ENCODE data around the gene GOLPH3L.
"Not testable (repeated sequence)": the region's sequence is repeated elsewhere in the genome, so short reads cannot be mapped to it uniquely, and the experiment has no call there.

Gene GOLPH3L

DNA sequence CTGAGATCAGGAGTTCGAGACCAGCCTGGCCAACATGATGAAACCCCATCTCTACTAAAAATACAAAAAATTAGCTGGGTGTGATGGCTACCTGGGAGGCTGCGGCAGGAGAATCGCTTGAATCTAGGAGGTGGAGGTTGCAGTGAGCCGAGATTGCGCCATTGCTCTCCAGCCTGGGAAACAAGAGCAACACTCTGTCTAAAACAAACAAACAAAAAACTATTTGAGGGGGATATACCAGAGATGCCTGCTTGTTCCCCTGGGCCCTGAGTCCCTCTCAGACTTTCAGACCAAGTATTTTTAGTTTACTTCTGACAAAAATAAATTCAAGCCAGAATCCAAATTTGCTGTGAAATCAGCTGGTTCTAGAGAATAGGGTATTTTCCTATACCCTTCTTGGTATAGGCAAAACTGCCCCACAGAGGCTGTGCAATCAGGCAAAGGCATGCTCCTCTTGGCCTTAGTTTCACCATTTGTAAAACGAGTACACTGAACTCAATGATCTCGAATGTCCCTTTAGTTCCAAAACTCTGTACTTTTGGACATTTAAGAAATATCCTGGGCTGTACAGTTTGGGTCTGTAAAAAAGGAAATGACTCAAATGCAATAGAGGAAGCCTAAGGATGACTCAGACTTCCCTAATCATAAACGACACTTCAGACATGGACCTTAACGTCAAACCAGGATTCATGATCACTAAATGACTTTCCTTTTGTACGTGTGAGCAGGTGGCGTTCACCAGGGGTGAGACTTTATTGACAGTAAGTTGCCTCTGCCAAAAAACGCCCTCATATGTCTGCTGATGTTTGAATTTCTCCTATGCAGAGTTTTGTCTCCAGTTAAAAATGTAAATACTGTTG, 83.7 kb downstream of the GOLPH3L start:
- no peak for DNase-seq

DNA sequence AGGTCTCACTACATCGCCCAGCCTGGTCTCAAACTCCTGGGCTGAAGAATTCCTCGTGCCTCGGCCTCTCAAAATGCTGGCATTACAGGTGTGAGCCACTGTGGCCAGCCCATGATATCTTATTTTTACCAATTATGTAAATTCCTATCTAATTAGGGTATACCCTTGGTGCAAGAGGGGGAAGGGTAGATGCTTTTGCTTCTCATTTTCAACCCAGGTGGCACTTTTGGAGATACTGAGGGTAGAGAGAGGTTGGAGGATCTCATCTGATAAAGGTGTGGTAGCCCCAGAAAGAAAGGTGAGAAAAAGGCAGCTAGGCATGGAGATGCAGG, 85.0 kb downstream of the GOLPH3L start:
- DNase-seq, result no peak

DNA sequence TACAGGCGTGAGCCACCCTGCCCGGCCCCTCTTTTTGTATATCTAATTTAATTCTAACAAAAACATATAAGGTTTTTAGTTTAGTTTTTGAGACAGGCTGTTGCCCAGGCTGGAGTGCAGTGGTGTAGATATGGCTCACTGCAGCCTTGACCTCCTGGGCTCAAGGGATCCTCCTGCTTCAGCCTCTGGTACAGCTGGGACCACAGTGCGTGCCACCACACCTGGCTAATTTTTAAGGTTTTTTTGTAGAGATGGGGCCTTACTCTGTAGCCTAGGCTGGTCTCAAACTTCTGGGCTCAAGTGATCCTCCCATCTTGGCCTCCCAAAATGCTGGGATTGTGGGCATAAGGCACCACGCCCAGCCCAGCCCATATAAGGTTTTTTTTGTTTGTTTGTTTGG, 86.4 kb downstream of the GOLPH3L start:
- DNase-seq, result no peak

DNA sequence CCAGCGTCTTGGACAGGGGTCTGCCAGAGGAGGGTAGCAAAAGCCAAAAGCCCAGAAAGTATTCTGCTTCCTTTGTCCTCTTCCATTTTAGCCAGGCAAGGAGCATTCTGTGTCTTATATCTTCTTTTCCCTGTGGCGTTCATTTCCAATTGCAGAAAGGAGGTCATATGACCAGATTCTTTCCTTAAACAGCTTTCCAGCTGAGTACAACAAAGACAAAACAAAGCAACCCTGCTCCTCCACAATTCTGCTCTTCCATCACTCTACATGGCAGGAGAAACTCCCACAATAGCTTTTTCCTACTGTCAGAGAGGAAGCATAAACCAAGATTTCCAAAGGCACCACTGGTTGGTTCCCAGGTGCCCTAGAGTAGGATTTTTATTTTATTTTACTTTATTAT, 87.2 kb downstream of the GOLPH3L start:
- no peak for DNase-seq

DNA sequence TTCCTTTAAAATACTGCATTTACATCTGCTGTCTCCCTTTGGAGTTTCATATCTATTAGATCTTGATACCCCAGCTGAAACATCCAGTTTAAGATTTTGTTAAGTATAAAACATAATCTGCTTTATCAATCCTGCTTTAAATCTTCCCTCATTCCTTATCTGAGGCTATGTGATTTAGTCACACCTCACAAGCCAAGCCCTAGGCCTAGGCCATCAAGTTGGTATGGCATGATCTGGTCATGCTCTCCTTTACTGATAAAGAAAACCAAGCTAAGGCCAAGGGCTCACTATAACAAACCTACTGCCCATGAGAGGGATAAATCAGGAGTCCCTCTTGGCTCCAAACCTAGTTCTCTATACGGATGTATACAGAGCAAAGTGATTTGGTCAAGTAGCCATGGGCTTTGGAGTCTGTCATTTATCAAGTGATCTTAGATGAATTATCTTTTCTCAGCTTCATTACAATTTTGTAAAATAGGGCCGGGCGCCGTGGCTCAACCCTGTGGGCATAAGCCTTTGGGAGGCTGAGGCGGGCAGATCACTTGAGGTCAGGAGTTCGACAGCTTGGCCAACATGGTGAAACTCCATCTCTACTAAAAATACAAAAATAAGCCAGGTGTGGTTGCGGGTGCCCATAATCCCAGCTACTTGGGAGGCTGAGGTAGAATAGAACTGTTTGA, 90.4 kb downstream of the GOLPH3L start:
- no peak for DNase-seq

DNA sequence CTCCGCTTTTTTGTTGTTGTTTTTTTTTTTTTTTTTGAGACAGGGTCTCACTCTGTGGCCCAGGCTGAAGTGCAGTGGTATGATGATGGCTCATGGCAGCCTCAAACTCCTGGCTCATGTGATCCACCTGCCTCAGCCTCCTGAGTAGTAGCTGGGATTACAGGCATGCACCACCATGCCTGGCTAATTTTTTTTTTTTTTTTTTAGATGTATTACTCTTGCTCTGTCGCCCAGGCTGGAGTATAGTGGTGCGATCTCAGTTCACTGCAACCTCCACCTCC, 91.6 kb downstream of the GOLPH3L start:
- DNase-seq, result not testable (repeated sequence)

DNA sequence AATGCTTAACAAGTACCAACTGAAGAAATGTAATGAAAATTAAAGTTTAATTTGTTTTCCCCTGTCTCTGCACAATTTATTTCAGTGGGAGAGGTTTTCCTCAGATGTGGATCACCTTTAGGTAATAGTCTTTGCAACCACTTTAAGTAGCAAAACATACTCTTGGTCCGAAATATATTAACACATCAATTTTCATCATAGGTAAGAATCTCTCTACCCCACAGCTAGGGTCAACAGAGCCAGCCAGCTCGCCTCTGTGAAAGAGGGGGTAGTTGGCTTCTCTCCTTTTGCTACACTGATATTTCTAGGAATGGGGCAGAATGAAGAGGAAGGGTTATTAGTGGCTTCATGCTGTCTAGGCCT, 92.7 kb downstream of the GOLPH3L start:
- no peak for DNase-seq

DNA sequence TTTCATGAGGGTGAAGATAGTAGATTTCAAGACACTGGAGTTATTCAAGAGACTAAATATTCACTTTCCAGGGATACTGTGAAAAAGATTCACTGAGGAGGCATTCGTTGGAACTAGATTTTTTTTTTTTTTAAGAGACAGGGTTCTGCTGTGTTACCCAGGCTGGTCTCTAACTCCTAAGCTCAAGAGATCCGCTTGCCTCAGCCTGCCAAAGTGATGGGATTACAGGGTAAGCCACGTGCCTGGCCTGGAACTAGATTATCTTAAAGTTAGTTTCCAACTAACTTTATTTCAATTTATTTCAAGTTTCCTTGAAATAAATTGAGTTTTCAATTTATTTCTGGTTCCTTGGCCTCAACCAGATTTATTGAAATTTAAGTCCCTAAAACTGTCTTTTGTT, 93.2 kb downstream of the GOLPH3L start:
- no peak for DNase-seq

DNA sequence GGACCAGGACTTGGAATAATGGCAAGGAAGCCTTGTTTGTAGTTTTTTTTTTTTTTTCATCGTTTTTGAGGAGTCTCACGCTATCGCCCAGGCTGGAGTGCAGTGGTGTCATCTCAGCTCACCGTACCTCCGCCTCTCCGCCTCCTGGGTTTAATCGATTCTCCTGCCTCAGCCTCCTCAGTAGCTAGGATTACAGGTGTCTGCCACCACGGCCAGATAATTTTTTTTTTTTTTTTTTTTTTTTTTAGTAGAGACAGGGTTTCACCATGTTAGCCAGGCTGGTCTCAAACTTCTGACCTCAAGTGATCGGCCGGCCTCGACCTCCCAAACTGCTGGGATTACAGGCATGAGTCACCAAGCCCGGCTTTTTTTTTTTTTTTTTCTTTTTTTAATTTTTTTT, 94.6 kb downstream of the GOLPH3L start:
- DNase-seq, result not testable (repeated sequence)

DNA sequence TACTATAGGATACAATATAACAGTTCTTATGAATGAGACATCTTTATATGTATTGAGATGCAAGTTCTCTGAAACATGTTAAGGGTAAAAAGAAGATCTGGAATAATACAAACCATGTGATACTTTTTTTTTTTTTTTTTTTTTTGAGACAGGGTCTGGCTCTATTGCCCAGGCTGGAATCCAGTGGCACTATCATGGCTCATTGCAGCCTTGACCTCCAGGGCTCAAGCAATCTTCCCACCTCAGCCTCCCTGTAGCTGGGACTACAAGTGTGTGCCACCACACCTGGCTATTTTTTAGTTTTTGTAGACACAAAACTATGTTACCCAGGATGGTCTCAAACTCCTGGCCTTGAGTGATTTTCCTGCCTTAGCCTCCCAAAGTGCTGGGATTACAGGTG, 95.4 kb downstream of the GOLPH3L start:
- no peak for DNase-seq

DNA sequence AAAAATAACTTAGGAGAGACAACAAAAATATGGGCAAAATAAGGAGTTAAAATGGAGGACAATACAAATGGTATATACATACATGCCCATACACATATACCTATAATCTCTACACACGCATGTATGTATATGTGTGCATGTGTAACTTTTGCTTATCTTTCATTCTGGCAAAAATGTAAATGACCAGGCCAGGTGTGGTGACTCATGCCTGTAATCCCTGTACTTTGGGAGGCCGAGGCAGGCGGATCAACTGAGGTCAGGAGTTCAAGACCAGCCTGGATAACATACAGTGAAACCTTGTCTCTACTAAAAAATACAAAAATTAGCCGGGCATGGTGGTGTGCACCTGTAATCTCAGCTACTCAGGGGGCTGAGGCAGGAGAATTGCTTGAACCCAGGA, 98.6 kb downstream of the GOLPH3L start:
- not testable (repeated sequence) for DNase-seq

DNA sequence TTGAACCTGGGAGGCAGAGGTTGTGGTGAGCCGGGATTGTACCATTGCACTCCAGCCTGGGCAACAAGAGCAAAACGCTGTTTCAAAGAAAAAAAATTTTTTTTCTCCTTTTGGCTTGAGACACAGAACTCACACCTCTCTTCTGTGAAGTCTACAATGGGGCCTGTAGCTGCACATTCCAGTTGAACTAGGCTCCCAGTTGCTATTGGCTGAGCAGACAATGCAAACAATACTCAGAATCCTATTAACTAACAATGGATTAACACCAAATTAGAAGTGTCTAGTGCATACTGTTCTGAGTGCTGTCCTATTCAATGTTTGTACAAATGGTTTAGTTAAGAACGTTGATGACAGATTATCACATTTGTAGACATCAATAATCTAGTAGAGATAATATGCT, 100.0 kb downstream of the GOLPH3L start:
- DNase-seq, result no peak
